HL-60 (cell line): ENCODE results near the gene CDYL2.

Experiments used
- DNase-seq, 2 experiments: peaks; one replicate each; pipeline ENCODE4 v3.0.0-alpha.2; 2010 to 2020; ENCODE audit warnings: low read depth in 1 of 2, low spot score in 1 of 2
- H3K27ac ChIP-seq: fragments of 250-450 bp; sonication (Bioruptor Pico); replicated peaks from 2 replicates; pipeline ENCODE4 v1.5.1; 2020; ENCODE audit warnings: mild to moderate bottlenecking, moderate library complexity
- H3K27me3 ChIP-seq: fragments of 250-450 bp; sonication (Bioruptor Pico); 2 replicates; pipeline ENCODE4 v1.5.1; 2021; ENCODE audit warnings: mild to moderate bottlenecking, moderate library complexity; ENCODE audit not compliant: insufficient read depth, poor library complexity, severe bottlenecking
- H3K4me3 ChIP-seq: replicated peaks from 2 replicates; pipeline ENCODE4 v1.5.1; 2011; ENCODE audit warnings: mild to moderate bottlenecking, control low read depth, low read length; ENCODE audit not compliant: insufficient read depth
- CTCF ChIP-seq: IDR thresholded peaks from one replicate; pipeline ENCODE4 v1.5.1; 2011; ENCODE audit warnings: low read length, control low read depth, inconsistent platforms; ENCODE audit not compliant: insufficient read depth
- GABPA ChIP-seq: IDR thresholded peaks from 2 replicates; pipeline ENCODE4 v1.6.1; 2012; ENCODE audit warnings: low read depth
- POLR2AphosphoS5 ChIP-seq: IDR thresholded peaks from 2 replicates; pipeline ENCODE4 v1.6.1; 2012; ENCODE audit warnings: low read depth
- REST ChIP-seq: IDR thresholded peaks from 2 replicates; pipeline ENCODE4 v1.6.1; 2012; ENCODE audit warnings: low read depth; ENCODE audit not compliant: insufficient replicate concordance
- SPI1 ChIP-seq: IDR thresholded peaks from 2 replicates; pipeline ENCODE4 v1.6.1; 2012; ENCODE audit warnings: low read depth, mild to moderate bottlenecking, borderline replicate concordance

Gene CDYL2

GRCh38 chr16:80577485-80578280, 226.7 kb downstream of the CDYL2 start:
- no peak overlapping the region for H3K27ac ChIP-seq
- no peak for DNase-seq
- no peak for TF ChIP-seq SPI1
- TF ChIP-seq REST: no peak
- TF ChIP-seq GABPA: no peak
- TF ChIP-seq CTCF: no peak
- no peak for TF ChIP-seq POLR2AphosphoS5

GRCh38 chr16:80576343-80576912, 228.0 kb downstream of the CDYL2 start:
- no peak for DNase-seq
- no peak for TF ChIP-seq SPI1
- TF ChIP-seq CTCF: no peak
- no peak for TF ChIP-seq REST
- TF ChIP-seq POLR2AphosphoS5: no peak
- TF ChIP-seq GABPA: no peak
- no peak overlapping the region for H3K27ac ChIP-seq
- H3K27me3 ChIP-seq: no peaks in the 10 kb centered on the region
- no peak overlapping the region for H3K4me3 ChIP-seq

More at GRCh38 chr16:80577485-80578280, 226.7 kb downstream of the CDYL2 start:
- H3K27me3 ChIP-seq: no peaks in the 10 kb centered on the region
- H3K4me3 ChIP-seq: no peak overlapping the region

- DNase-seq: no peak
- no peak overlapping the region for H3K4me3 ChIP-seq
- no peak overlapping the region for H3K27ac ChIP-seq
- TF ChIP-seq CTCF (no peak), GABPA (no peak), REST (no peak)
- no peaks in the 10 kb centered on the region for H3K27me3 ChIP-seq
Observed at GRCh38 chr16:80573700-80574120, 230.7 kb downstream of the CDYL2 start.
